Measurements from ENCODE around the gene SERPINA3.

Gene SERPINA3

GRCh38 chr14:94611179-94611578 is 1.0 kb upstream of the SERPINA3 start:
- no peak overlapping the region for H3K4me3 ChIP-seq (ENCODE audit: low read depth, low read length)
- no peak for TF ChIP-seq CTCF (IDR thresholded peaks at IDR 0.05; ENCODE audit: insufficient read depth, low read depth, low read length, missing control alignments)
- DNase-seq (ENCODE audit: low read depth) = no peak

GRCh38 chr14:94612580-94613554 is 676 bp downstream of the SERPINA3 start:
- H3K4me3 ChIP-seq (ENCODE audit: low read depth, low read length) = no peak overlapping the region
- no peak for TF ChIP-seq CTCF (IDR thresholded peaks at IDR 0.05; ENCODE audit: insufficient read depth, low read depth, low read length, missing control alignments)
- no peak for DNase-seq (ENCODE audit: low read depth)

GRCh38 chr14:94613720-94614644 is 1.8 kb downstream of the SERPINA3 start:
- no peak overlapping the region for H3K4me3 ChIP-seq (ENCODE audit: low read depth, low read length)
- no peak for TF ChIP-seq CTCF (IDR thresholded peaks at IDR 0.05; ENCODE audit: insufficient read depth, low read depth, low read length, missing control alignments)
- DNase-seq (ENCODE audit: low read depth) = no peak

- no peak for DNase-seq (ENCODE audit: low read depth)
- H3K4me3 ChIP-seq (ENCODE audit: low read depth, low read length) = no peak overlapping the region
- no peak for TF ChIP-seq CTCF (IDR thresholded peaks at IDR 0.05; ENCODE audit: insufficient read depth, low read depth, low read length, missing control alignments)
Observed at GRCh38 chr14:94614802-94615201, 2.6 kb downstream of the SERPINA3 start.

GRCh38 chr14:94615254-94615653 is 3.1 kb downstream of the SERPINA3 start:
- no peak for TF ChIP-seq CTCF (IDR thresholded peaks at IDR 0.05; ENCODE audit: insufficient read depth, low read depth, low read length, missing control alignments)
- no peak for DNase-seq (ENCODE audit: low read depth)
- H3K4me3 ChIP-seq (ENCODE audit: low read depth, low read length) = no peak overlapping the region

GRCh38 chr14:94615823-94616570 is 3.8 kb downstream of the SERPINA3 start:
- DNase-seq (ENCODE audit: low read depth) = no peak
- no peak for TF ChIP-seq CTCF (IDR thresholded peaks at IDR 0.05; ENCODE audit: insufficient read depth, low read depth, low read length, missing control alignments)
- H3K4me3 ChIP-seq (ENCODE audit: low read depth, low read length) = no peak overlapping the region

Measured in GM12865 (cell line).